Mammary epithelial cell (primary cell): ENCODE data around the gene SLC1A4.

Source experiments
- EZH2 ChIP-seq: IDR thresholded peaks from 2 replicates; pipeline ENCODE4 v1.6.1; 2012; ENCODE audit warnings: low read length, inconsistent platforms, borderline replicate concordance
- TF ChIP-seq, protein P1 (sequence below), 2 donors: IDR thresholded peaks in 1 of 2; conservative IDR thresholded peaks in 1 of 2; 2 replicates each; pipeline ENCODE4 v1.5.1; 2011 to 2012; ENCODE audit warnings: inconsistent platforms in 2 of 2, low read length in 2 of 2, mild to moderate bottlenecking in 2 of 2, control low read depth in 1 of 2, low read depth in 1 of 2; ENCODE audit not compliant: insufficient read depth in 1 of 2; ENCODE audit errors: extremely low read depth in 1 of 2

DNA sequence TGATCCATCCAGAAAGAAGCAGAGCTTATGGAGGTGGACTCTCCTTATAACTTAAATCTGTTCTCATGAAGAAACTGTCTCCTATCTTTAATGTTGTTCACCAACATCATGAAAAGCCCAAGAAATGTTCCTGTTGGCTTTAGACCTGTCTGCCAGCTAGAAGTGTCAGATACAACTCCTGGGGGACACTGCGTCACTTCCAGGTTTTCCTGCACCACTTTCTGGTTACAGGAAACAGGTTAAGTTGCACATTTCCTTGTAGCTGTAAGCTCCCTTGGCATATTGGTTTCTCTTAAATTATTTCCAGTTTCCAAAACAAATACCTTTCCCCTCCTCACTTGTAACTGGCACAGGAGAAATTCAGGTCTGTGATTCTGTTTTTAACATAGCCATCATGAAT is 69.9 kb downstream of the SLC1A4 start:
- TF ChIP-seq EZH2, result no peak
- TF ChIP-seq, protein P1, sequence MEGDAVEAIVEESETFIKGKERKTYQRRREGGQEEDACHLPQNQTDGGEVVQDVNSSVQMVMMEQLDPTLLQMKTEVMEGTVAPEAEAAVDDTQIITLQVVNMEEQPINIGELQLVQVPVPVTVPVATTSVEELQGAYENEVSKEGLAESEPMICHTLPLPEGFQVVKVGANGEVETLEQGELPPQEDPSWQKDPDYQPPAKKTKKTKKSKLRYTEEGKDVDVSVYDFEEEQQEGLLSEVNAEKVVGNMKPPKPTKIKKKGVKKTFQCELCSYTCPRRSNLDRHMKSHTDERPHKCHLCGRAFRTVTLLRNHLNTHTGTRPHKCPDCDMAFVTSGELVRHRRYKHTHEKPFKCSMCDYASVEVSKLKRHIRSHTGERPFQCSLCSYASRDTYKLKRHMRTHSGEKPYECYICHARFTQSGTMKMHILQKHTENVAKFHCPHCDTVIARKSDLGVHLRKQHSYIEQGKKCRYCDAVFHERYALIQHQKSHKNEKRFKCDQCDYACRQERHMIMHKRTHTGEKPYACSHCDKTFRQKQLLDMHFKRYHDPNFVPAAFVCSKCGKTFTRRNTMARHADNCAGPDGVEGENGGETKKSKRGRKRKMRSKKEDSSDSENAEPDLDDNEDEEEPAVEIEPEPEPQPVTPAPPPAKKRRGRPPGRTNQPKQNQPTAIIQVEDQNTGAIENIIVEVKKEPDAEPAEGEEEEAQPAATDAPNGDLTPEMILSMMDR (conservative IDR thresholded peaks at IDR 0.05 in 1 of 2, IDR thresholded peaks at IDR 0.05 in 1 of 2; ENCODE audit: extremely low read depth in 1 of 2, insufficient read depth in 1 of 2, low read depth in 1 of 2, low read length in 2 of 2), result no peak
